Airway epithelial cell (primary cell): ENCODE results near the gene ZNF25. TPM values are rescaled to one million over a fixed set of nuclear protein-coding genes. Genes with fewer than 3 reads are reported as not detected.

Experiments used
- total RNA-seq: library from RNA; depleted of rRNA; stranded (reverse); fragments of >200 nt; gene quantifications from 2 replicates; pipeline ENCODE4 v1.2.3, GENCODE V29; 2015

The ZNF25 gene
- total RNA-seq = 3.0 and 3.2 TPM in 2 replicates

DNA sequence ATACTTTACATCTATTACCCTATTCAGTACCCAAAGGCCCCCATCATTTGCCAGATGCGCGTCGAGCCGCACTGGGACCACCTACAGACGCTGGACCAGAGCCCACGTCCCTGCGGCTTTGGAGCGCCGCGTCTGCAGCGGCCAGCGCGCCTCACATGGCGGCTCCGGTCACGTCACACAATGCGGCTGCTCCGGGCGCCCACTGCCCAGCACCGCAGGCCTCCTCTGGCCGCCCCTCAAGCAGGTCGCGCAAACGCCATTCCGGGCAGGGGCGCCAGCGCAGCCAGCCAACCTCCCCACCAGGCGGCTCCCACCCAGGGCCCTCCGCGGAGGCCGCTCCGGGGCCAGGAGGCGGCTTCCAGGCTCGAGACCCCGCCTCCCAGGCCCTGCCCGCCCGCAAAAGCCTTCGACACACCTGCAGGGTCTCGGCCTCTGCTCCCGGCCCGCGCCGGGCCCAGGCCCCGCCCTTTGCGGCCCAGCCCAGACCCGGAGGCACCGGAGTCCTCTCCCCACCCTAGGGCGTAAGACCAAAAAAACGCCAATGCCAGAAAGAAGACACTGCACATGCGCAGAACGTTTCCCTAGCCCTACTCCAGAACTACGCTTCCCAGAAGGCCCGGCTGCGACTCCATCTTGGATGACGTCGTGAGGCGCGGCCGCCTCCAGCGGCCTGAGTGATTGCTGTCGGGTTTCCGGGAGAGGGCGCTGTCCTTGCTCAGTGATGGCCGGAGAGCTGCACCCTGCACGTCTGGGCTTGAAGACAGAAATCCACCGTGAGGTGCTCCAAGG lies at the start of gene ZNF25:
Gene ZNF25, minus strand, starts transcription at position 557 of the 789 bp plus-strand sequence. CDS start 4,925 bp downstream, outside the sequence.

DNA sequence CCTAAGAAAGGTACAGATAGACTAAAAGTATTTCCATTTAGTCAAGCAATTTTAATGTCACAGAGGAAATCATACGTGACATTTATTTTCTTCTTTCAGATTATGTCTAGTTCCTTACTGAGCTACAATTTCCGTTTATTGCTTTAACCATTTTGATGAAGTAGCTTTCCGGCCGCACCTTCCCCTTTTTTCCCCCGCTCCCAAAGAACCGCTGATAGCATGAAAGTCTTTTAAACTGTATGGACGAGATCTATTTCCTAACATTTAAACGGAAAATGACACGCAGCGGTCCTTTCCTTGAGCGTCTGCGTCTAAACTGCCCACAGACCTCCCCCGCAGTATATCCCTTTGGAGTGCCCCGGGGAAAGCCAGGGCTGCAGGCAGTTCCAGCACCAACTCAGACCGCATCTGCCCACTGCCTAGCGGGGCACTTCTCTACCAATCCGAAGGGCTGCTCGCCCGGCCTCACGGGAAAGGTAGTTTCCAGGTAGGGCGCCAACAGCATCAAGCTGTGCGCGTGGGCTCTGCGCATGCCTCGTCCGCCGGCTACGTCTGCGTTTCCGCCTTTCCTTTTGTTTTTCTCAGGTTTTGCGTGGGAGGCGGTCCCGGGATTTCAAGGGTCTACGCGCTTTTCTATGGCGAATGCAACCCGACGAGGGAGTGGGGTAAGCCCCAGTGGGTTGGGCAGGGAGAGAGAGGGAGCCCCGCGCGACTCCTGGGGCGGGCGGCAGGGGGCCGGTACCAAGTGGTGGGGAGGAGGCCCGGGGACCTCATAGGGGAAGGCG lies 33.9 kb upstream of the ZNF25 start, which contains the start of gene ZNF33A:
Gene ZNF33A, plus strand, starts transcription at position 557 of the 785 bp plus-strand sequence. CDS start 1,667 bp downstream, outside the sequence.

Other genes starting within 250 kb of the ZNF25 start
- 1.9 and 3.9 TPM in 2 replicates for gene ZNF248, start 119.0 kb downstream of the ZNF25 start, total RNA-seq
- gene ZNF33A, start 34.0 kb upstream of the ZNF25 start, total RNA-seq = 9.7 and 10.3 TPM in 2 replicates
- 9.5 and 13.2 TPM in 2 replicates for gene ZNF37A, start 117.7 kb upstream of the ZNF25 start, total RNA-seq